Cardiac septum (tissue), 1 donor: ENCODE measurements around the gene OR51F2. TPM values are rescaled to one million over a fixed set of nuclear protein-coding genes. Genes with fewer than 3 reads are reported as not detected.
"Not testable (repeated sequence)": the region's sequence is repeated elsewhere in the genome, so short reads cannot be mapped to it uniquely, and the experiment has no call there.

Experiments used
- DNase-seq: peaks from one replicate; pipeline ENCODE4 v3.0.0-alpha.2; 2020; ENCODE audit warnings: low spot score
- intact Hi-C: fragments of 100-400 bp; cut with DNase I; formaldehyde crosslinking; loops from one replicate; pipeline ENCODE4 v1.14.0; 2022
- long read RNA-seq: library from polyadenylated mRNA; unstranded; transcript quantifications from one replicate; pipeline ENCODE4 v2.0.0, GENCODE V29; 2021
- total RNA-seq: library from RNA; stranded (reverse); fragmentation: NEBNext Ultra II Directional; extraction: Animal tissue kit (Norgen Biotek cat#: 25700); gene quantifications from one replicate; pipeline ENCODE4 v1.2.1, GENCODE V29; 2021
- donor health status: DM: no; HTN: no; CAD: no.

Gene OR51F2, protein sequence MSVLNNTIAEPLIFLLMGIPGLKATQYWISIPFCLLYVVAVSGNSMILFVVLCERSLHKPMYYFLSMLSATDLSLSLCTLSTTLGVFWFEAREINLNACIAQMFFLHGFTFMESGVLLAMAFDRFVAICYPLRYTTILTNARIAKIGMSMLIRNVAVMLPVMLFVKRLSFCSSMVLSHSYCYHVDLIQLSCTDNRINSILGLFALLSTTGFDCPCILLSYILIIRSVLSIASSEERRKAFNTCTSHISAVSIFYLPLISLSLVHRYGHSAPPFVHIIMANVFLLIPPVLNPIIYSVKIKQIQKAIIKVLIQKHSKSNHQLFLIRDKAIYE
- not detected for total RNA-seq
- long read RNA-seq: 0 reads

DNA sequence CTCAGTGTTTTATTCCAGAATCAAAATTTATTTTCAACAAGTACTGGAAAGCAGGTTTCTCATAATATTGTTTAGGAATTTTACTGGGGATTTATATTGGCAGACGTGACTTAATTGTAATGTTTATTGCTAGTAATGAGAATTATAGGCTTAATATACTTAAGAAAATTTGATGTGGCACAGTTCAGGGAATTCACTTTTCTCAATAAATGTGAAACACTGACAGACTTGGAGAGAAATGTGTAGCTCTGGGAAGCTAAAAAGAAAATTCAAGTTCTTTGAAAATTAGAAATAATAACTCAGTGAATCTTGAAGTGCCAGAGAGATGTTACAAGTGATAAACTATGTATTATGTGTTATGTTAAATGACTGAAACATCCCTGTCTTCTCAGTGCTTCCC, at the start of gene OR51F2:
Gene OR51F2, plus strand, starts transcription at position 301 of the 400 bp plus-strand sequence. CDS start 101 bp downstream, outside the sequence.
- DNase-seq: no peak
- intact Hi-C loops: no loop called here

DNA sequence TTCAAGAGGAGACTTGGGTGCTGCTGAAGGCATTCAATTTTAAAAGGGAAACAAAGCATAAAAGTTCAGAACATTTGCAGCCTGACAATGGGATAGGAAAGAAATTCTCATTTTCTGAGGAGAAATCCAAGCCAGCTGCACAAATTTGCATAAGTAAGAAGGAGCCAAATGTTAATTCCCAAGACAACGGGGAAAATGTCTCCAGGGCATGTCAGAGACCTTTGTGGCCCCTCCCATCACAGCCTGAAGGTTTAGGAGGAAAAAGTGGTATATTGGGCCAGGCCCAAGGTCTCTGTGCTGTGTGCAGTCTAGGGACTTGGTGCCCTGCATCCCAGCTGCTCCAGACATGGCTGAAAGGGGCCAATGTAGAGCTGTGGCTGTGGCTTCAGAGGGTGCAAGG, 38.7 kb upstream of the OR51F2 start:
- intact Hi-C loops: no loop called here
- no peak for DNase-seq

DNA sequence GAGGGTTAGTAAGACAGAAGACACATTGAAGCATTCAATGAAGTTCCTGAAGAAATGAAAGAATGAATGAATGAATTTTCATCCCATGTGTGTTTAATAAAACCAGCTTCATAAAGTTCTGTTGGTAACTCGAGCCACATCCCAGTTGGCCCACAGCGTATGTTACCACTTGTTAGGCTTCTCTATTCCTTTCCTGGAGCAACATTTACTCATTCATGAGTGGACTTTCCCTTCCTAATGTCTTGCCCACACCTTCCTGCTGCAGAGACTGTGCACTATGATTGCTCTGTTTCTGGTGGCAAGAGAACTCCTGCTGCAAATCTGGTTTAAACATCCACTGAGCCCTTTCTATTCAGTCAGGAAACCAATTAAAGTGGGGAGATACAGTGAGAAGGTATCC, 23.9 kb upstream of the OR51F2 start:
- DNase-seq: no peak
- intact Hi-C loops: no loop called here

DNA sequence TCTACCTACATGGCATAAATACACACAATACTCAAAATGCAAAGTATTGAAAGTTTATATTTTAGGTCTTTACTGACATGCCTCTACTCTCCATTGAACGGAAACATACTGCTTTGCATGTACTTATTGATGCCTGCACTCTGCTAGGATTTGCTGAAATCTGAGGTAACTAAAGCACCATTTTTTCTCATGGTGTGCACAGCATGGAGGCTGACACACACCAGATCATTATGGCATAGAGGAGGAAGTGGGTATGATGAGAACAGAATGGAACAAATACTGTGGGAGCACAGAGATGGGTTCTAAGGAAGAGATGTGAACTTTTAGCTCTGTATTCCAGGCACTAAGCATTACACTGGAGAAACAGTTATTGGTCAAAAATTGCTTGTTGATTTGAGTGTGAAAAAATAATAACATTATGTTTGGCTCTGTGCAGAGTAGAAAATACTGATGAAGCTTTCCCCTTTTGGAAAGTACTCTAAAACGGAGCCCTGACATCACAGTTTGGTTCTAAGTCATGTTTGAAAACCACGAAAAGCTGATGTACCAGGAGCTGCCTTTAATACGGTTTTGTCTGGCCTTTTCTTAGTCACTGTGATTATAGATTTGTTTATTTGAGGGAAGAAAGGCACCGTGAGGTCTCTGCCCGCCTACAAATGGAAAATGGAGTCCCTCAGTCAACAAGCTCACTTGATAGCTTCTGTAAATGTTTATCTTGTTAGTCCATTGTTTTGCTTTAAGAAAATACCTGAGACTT, 22.5 kb upstream of the OR51F2 start:
- DNase-seq: no peak
- intact Hi-C loops: no loop called here

DNA sequence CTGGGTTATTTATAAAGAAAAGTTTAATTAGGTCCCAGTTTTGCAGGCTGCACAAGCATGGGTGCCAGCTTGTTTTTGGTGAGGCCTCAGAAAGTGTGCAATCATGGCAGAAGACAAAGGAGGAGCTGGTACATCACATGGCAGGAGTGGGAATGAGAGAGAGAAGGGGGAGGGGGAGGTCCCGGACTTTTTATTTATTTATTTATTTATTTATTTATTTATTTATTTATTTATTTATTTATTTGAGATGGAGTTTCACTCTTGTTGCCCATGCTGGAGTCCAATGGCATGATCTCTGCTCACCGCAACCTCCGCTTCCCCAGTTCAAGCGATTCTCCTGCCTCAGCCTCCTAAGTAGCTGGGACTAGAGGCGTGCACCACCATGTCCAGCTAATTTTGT, 19.8 kb upstream of the OR51F2 start:
- intact Hi-C loops, DNase-seq: not testable (repeated sequence)

DNA sequence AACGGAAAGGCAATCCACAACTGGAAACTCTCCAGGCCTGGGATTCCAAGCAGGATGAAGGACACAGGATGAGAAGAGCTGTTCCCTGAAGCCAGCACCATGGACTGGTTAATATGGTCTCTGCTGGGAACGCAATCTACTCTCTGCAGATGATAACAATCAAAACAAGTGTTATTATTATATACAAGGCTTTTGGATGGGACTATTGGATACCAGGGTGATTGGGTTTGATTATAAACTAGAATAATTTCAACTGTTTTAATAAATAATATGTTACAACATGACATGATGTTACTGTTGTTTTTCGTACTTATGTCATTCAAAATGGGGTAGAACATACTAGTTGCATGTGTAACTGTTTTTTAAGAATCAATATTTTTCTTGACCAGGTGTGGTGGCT, 16.8 kb upstream of the OR51F2 start, which contains the start of gene OR52R1:
Gene OR52R1, minus strand, starts transcription at position 101 of the 400 bp plus-strand sequence. Its CDS starts 0 bp downstream, at position 101.
- no peak for DNase-seq
- intact Hi-C loops: no loop called here

DNA sequence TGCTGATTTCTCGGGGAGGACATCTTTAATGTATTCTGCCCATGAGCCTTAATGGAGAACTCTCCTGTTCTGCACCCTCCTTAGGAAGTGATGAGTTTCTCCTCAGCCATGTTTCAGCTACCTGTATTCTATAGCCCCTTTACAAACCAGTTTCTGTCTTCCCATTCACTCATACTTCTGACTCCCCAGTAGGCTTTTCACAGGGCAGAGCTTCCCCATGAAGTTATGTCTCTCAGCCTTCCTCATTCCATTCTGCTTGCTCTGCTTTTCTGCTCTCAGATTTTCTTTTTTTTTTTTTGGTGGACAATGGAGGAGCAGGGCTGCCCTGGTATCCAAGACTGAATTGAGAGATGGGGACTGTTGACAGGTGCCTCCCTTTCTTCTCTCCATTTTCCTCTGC, 12.6 kb upstream of the OR51F2 start:
- no peak for DNase-seq
- intact Hi-C loops: no loop called here

DNA sequence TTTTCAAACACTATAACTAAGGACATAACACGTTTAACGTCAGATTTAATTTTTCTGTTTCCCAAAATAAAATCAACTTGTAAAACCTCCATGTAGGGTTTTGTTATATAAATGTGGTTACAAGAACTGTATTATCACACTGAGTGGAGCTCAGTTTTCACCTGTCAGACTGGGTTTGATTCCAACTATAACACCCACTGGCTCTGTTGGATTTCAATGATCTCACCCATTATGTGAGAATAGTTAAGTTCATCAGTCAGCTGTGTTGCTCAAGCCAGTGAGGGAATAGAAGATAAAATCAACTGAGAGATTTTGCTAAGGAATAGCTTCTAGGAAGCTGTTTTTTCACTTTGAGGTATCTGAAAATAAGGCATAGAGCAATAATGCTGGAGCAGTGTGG, 11.9 kb upstream of the OR51F2 start:
- no peak for DNase-seq
- intact Hi-C loops: no loop called here

DNA sequence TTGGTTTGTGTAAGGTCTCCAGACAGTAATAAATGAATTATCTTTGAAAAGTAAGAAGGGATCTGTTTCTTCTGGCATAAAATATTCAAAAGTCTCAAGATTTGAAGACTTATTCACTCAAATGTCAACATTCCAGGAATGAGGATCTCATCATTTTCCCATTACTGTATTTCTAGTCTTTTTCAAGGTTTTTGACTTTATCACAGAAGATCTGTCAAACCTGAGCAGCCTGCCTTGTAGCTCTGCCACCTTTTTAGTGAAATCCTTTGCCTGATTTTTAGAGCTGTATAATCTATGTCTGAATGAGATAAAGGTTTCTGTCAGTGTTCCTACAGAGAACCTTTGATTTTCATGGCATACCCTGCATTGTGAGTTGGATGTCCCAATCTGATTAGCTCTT, 4.0 kb downstream of the OR51F2 start:
- DNase-seq: no peak
- intact Hi-C loops: no loop called here

DNA sequence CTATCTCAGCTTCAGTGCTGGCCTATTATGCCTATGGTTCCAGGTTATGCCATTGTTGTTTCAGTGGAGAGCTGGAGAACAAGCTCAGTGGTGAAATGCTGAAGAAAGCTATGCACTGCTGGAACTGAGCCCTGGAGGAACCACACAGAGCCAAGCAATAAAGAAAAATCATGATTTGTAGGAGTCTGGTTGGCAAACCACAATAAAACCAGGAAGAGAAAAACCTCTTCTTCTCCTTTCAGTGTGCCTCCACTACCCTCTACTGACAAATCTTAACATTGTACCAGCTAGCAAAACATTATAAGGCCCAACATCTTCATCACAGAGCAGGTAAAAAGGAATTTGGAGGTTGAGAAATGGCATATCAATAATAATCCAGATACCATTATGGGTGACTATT, 5.3 kb downstream of the OR51F2 start:
- intact Hi-C loops: loop anchor here (1.0 kb wide), 1 partner anchor 189 kb away; the partner anchor contains the start of gene OR51D1
- DNase-seq: no peak

DNA sequence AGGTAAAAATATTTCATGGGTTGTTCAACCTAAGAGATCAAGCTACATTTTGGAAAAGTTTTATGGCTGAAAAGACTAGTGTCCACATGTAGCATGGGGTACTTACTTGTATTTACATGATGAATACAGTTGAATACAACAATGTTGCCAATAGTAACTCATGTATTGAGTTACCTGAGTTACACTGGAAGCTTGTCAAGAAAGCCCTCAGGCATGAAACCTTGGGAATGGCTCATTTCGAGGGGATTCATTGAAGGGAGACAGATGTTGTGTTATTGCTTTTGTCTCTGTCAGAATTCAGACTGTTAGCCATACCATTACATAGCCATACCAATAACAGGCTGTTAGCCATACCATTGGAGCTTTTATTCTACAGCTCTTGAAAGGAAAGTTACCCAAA, 9.2 kb downstream of the OR51F2 start:
- intact Hi-C loops: no loop called here
- no peak for DNase-seq

DNA sequence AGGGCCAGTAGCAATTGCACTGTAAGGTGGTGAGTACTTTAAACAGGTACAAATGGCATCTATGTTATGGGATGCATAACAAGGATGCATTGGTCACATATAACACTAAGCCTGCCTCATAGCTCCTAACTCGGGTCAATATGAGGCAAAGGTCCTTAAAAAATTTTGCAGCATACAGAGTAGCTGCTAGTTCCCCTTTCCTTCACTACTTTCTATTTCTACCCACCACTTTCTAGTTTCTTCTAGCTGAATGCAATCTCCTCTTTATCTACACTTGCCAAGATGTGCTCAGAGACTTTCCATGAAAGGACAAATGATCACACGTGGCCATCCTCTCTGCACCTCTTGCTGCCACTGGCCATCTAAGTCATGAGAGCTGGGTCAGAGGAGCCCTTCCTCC, 9.8 kb downstream of the OR51F2 start:
- intact Hi-C loops: no loop called here
- no peak for DNase-seq

DNA sequence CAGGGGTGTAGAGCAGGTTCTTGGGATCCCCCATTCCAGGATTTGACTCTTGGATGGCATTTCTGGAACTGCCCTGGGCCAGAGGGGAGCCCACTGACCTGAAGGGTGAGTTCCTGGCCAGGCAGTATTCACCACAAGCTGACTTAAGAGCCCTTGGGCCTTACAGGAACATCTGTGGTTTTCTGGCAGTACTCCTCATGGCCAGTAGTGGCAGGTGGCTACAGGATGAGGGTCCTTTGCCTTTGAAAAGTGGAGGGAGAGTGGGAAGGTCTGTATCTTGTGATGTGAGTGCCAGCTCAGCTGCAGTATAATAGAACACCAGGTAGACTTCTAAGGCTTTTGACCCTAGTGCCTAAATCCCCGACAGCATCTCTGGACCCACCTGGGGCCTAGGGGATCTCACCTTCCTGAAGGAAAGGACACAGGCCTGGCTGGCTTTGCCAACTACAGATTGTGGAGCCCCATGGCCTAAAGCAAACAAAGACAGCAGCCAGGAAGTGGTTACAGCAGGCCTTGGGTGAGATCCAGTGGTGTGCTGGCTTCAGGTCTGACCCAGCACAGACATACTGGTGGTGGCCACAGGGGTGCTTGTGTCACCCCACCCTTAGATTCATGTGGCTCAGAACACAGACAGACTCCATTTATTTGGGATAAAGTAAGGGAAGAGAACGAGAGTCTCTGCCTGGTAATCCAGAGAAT, 18.9 kb downstream of the OR51F2 start:
- no peak for DNase-seq
- intact Hi-C loops: no loop called here

DNA sequence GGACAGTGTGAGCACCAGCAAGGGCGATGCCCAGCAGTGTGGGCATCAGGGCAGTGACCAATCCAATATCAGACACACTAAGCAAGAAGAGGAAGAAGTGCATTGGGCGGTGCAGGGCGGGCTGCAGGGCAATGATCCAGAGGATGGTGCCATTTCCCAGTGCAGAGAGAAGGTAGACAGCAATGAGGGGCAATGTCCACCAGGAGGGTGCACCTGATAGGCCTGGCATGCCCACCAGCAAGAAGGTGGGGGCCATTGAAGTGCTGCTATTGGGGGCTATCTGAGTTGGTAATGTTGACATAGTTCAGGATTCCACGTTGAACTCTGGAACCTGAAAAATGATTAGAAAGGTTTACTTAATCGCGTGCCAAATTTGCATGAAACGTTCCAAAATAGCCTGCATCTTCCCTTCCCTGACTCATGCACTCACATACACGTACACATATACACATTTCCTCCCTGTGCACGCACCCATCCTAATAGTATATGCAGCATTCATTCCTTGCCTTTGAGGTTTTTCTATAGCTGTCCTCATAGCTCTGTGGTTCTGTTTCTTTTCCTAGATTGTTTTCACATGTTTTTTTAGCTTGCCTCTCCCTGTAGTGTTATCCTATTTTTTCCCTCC, 27.9 kb downstream of the OR51F2 start, which contains the start of gene OR51S1:
Gene OR51S1, minus strand, starts transcription at position 301 of the 625 bp plus-strand sequence. Its CDS starts 0 bp downstream, at position 301.
- intact Hi-C loops: no loop called here
- DNase-seq: no peak

DNA sequence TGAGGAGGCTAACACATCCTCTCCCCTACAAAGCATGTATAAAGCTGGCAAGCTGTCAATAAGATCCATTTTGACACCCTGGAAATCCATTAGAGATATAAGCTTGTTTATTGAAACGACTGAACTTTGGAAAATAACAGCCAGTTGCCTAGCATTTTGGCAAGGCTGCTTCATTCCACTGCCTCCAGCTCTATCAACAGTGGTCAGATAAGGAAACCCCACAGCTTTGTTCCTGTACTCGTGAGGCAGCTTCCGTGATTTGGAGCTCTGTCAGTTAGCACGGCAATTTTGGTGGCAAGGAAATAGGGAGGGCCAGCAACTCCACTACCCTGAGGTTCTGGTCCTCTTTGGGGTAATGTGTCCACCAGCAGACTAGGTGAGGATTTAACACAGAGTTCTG, 29.9 kb downstream of the OR51F2 start:
- intact Hi-C loops: no loop called here
- DNase-seq: no peak

DNA sequence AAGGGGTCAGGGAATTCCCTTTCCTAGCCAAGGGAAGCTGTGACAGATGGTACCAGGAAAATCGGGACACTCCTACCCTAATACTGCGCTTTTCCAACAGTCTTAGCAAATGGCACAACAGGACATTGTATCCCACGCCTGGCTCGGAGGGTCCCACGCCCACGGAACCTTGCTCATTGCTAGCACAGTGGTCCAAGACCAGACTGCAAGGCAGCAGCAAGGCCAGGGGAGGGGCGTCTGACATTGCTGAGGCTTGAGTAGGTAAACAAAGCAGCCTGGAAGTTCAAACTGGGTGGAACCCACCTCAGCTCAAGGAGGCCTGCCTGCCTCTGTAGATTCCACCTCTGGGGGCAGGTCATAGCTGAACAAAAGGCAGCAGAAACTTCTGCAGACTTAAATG, 33.2 kb downstream of the OR51F2 start:
- DNase-seq, intact Hi-C loops: not testable (repeated sequence)

DNA sequence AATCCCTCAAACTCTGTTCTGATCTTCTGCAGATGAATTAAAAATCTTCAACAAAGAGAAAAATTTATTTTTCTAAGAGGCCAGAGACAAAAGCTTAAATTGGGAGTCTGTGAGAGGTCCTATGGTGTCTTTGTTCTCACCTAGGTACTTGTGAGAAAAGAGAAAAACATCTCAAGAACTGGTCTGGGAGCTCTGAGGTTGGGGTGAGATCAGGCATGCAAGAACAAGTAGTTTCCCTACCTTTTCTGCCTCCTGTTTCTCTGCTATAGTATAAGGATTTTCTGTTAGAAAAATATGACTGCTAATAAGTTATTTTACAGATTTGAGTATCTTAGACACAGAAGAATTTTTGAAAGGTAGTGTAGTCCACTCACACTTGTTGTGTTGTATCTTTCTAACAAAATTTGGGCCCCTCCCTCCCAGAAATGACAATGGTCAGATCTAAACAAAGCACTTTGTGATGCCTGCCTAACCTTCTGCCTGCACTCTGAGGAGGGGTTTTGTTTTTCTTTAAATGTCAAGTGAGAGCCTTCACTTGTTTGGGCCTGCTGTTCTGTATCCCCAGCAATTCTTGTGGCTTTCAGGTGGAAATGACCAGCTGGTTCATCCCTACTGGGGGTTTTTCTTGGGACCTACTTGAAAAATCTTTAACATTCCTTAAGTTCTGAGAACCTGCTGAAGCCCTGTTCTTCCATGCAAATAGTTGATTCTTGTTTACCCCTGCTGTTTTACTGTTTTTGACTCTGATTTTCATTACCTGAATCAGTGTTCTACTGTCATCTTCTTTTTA, 41.5 kb downstream of the OR51F2 start:
- no peak for DNase-seq
- intact Hi-C loops: no loop called here

DNA sequence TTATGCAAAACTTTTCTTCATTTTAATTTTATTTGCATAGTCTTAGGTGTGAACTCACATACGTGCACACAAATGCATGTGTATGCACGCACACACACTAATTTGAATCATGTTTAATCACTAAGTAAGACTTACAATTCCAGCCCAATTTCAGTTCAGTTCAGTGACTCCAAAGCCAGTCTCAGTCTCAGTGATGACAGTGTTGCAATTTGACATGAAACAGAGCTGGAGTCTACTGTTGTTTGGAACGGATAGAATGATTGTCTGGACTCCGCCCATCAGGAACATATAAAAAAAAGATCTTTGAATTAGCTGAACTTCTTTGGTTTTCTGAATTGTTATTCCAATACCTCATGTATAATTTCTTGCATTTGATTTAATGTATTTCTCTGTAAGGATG, 42.8 kb downstream of the OR51F2 start:
- intact Hi-C loops: no loop called here
- DNase-seq: no peak

DNA sequence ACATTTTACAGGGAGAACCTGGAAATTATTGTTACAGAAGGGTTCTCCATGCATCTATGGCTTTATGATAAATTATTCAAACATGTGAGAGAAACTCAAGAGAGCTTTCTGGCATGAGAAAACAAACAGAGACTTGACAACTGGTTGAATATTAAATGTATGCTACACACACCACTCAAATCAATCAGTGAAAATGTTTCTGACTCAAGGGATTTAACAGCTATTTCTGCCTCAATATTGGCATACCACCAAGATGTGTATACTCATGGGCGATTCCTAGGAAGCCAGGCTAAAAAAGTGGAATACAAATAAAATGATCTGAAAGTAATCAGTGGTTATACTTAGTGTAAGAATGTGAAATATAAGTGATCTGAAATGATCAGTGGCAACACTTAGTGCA, 44.7 kb downstream of the OR51F2 start:
- DNase-seq: no peak
- intact Hi-C loops: no loop called here
